ENCODE results near the gene LTF.
"Not testable (repeated sequence)": the region's sequence is repeated elsewhere in the genome, so short reads cannot be mapped to it uniquely, and the experiment has no call there.

DNA sequence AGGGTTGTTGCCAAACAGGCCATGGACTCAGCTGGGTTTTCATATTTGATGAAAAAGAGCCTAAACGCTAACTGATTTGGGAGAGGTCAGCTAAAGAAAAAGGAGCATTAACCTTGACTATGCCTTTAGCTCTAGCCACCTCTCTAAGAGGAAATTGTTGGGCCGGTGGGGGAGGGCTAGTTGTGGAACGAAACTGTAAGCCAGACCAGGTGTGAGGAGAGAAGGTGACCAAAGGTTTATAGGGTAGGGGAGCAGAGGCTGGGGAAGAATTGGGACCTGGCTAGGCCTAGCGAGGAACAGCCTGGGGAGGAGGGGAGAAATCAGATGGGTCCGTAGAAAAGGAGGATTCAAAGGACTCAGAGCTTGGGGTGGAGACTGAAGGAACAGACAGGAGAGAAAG lies 73.2 kb downstream of the LTF start:
- TF ChIP-seq, protein P1, sequence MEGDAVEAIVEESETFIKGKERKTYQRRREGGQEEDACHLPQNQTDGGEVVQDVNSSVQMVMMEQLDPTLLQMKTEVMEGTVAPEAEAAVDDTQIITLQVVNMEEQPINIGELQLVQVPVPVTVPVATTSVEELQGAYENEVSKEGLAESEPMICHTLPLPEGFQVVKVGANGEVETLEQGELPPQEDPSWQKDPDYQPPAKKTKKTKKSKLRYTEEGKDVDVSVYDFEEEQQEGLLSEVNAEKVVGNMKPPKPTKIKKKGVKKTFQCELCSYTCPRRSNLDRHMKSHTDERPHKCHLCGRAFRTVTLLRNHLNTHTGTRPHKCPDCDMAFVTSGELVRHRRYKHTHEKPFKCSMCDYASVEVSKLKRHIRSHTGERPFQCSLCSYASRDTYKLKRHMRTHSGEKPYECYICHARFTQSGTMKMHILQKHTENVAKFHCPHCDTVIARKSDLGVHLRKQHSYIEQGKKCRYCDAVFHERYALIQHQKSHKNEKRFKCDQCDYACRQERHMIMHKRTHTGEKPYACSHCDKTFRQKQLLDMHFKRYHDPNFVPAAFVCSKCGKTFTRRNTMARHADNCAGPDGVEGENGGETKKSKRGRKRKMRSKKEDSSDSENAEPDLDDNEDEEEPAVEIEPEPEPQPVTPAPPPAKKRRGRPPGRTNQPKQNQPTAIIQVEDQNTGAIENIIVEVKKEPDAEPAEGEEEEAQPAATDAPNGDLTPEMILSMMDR (IDR thresholded peaks at IDR 0.05), result not testable (repeated sequence)
- not testable (repeated sequence) for TF ChIP-seq POLR2A (IDR thresholded peaks at IDR 0.05)
